ENCODE data around the gene NRGN. TPM values are rescaled to one million over a fixed set of nuclear protein-coding genes. Genes with fewer than 3 reads are reported as not detected.

NRGN gene
- 2.6 and 4.8 TPM in 2 replicates for total RNA-seq

DNA sequence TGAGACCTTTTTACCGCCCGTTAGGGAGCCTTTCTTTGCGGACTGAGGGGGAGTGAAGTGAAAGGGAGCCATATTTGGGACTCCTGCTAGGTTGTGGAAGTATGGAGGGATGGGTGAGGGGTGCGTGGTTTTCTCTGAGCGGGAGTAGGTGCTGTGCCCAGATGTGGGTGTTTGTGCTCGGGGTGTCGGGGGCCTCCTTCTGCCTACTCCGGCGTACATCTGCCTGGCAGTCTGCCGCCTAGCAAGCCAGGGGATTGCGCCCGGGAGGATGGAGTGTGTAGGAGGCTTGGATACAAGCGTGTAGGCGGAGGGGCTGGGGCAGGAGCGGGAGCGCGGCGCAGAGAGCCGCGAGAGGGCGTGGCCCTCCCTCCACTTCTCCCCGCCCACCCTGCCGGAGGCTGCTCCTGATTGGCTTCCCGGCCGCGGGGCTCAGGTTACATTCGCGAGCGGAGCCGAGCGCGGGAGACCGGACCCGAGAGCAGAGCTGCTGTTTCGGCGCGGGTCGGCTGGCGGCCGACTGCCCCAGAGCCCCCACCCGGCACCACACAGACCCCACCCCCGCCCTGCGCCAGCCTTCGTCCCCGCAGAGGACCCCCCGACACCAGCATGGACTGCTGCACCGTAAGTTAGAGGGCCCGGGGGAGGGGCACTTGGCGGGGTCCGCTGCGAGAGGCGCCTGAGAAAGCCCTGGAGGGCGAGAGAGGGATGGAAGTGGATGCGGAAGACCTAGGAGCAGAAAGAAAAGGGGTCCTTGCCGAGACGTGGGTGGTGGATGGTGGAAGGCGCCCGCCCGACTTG lies at the start of gene NRGN:
Gene NRGN (plus strand): TSS at position 464 of the 798 bp plus-strand sequence. CDS start 143 bp downstream, at position 607.

GRCh38 chr11:124751741-124752470 lies 12.2 kb downstream of the NRGN start, which contains the start of gene VSIG2:
TSS of gene VSIG2 (minus strand) at chr11:124752255. CDS start at chr11:124752137, 118 bp downstream.

DNA sequence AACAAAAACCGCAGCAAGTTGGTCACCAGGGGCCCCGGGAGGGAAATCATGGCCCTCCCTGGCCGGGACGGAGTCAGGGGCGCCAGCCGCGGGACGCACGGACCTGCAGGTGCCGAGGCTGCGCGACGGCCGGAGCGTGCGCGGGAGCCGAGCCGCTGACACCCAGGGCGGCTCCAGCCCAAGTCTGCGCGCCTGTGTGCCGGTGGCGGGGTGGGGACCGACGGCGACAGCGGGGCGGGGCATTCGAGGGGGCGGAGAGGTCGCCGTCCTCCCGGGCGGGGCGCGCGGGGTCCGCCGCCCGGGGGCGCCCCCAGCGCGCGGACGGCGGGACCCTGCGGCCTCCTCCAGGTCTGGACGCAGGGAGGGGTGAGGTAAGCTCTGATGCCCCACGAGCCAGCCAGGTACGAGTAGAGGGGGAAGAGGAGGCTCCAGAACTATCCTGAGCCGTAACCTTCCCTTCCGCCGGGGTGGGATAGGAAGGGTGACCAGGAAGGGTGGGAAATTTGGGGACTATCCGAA lies 22.4 kb downstream of the NRGN start, which contains the start of gene ESAM:
Gene ESAM (minus strand): TSS at position 186 of the 519 bp plus-strand sequence. CDS start 136 bp downstream, at position 50.

Other genes starting within 250 kb of the NRGN start
- gene OR8B12, start 196.3 kb upstream of the NRGN start, total RNA-seq: not detected in 2 replicates
- gene OR8A1, start 169.9 kb upstream of the NRGN start, total RNA-seq: not detected in 2 replicates
- not detected in 2 replicates for gene PANX3, start 128.5 kb upstream of the NRGN start, total RNA-seq
- gene TBRG1, start 117.1 kb upstream of the NRGN start, total RNA-seq: 17.6 and 18.3 TPM in 2 replicates
- gene SIAE, start 66.2 kb upstream of the NRGN start, total RNA-seq: 12.9 and 14.7 TPM in 2 replicates
- 7.5 and 8.6 TPM in 2 replicates for gene SPA17, start 66.0 kb upstream of the NRGN start, total RNA-seq
- 0.33 and 0.86 TPM in 2 replicates for gene VSIG2, start 12.3 kb downstream of the NRGN start, total RNA-seq
- 114 and 190 TPM in 2 replicates for gene ESAM, start 22.3 kb downstream of the NRGN start, total RNA-seq
- gene MSANTD2, start 60.5 kb downstream of the NRGN start, total RNA-seq: 15.4 and 15.8 TPM in 2 replicates
- gene ROBO3, start 125.5 kb downstream of the NRGN start, total RNA-seq: 20.5 and 50.6 TPM in 2 replicates
- 505 and 745 TPM in 2 replicates for gene ROBO4, start 157.9 kb downstream of the NRGN start, total RNA-seq
- 0.19 and 0.33 TPM in 2 replicates for gene HEPN1, start 179.3 kb downstream of the NRGN start, total RNA-seq
- 0.19 TPM in 1 of 2 replicates, not detected in the other for gene HEPACAM, start 196.1 kb downstream of the NRGN start, total RNA-seq
- 1.6 and 4.2 TPM in 2 replicates for gene CCDC15, start 214.3 kb downstream of the NRGN start, total RNA-seq